ENCODE measurements around the gene FGD5.
A peak's percentile ranks its signal among the peaks of the same experiment; 100 is the strongest.

Gene FGD5

GRCh38 chr3:14859880-14860279 lies 41.1 kb downstream of the FGD5 start:
- no peak overlapping the region for H3K4me3 ChIP-seq (ENCODE audit: low read depth, low read length)
- no peak for DNase-seq (ENCODE audit: low read depth)
- TF ChIP-seq CTCF (IDR thresholded peaks at IDR 0.05; ENCODE audit: low read depth, low read length, missing control alignments), result no peak

GRCh38 chr3:14861031-14861430 lies 42.3 kb downstream of the FGD5 start:
- no peak for DNase-seq (ENCODE audit: low read depth)
- no peak for TF ChIP-seq CTCF (IDR thresholded peaks at IDR 0.05; ENCODE audit: low read depth, low read length, missing control alignments)
- H3K4me3 ChIP-seq (ENCODE audit: low read depth, low read length), result no peak overlapping the region

- H3K4me3 ChIP-seq (ENCODE audit: low read depth, low read length), result no peak overlapping the region
These were observed 42.9 kb downstream of the FGD5 start for GRCh38 chr3:14861446-14862302.

GRCh38 chr3:14862303-14862660 lies 43.5 kb downstream of the FGD5 start:
- H3K4me3 ChIP-seq (ENCODE audit: low read depth, low read length), result no peak overlapping the region
- no peak for TF ChIP-seq CTCF (IDR thresholded peaks at IDR 0.05; ENCODE audit: low read depth, low read length, missing control alignments)
- DNase-seq (ENCODE audit: low read depth), result no peak

More at GRCh38 chr3:14861446-14862302, 42.9 kb downstream of the FGD5 start:
- DNase-seq (ENCODE audit: low read depth), result no peak
- no peak for TF ChIP-seq CTCF (IDR thresholded peaks at IDR 0.05; ENCODE audit: low read depth, low read length, missing control alignments)

GRCh38 chr3:14862661-14863230 lies 44.0 kb downstream of the FGD5 start:
- no peak overlapping the region for H3K4me3 ChIP-seq (ENCODE audit: low read depth, low read length)
- TF ChIP-seq CTCF (IDR thresholded peaks at IDR 0.05; ENCODE audit: low read depth, low read length, missing control alignments), result no peak
- no peak for DNase-seq (ENCODE audit: low read depth)

GRCh38 chr3:14863333-14864100 lies 44.8 kb downstream of the FGD5 start:
- DNase-seq (ENCODE audit: low read depth), result no peak
- no peak overlapping the region for H3K4me3 ChIP-seq (ENCODE audit: low read depth, low read length)
- TF ChIP-seq CTCF (IDR thresholded peaks at IDR 0.05; ENCODE audit: low read depth, low read length, missing control alignments), result peak; percentile 37
